ACC112 (cell line): ENCODE measurements around the gene KCNJ11.

ENCODE experiments used
- H2AFZ ChIP-seq: fragments of 200-600 bp; sonication (generic); one replicate; pipeline ENCODE4 v1.6.0; 2017; ENCODE audit warnings: antibody characterized with exemption, low read length; ENCODE audit not compliant: unreplicated experiment
- H3K27ac ChIP-seq: fragments of 200-600 bp; sonication (generic); 2 replicates; pipeline ENCODE4 v1.5.1; 2014; ENCODE audit warnings: low read depth, mild to moderate bottlenecking, antibody characterized with exemption, low read length, moderate library complexity
- H3K27me3 ChIP-seq: fragments of 200-600 bp; sonication (generic); 2 replicates; pipeline ENCODE4 v1.6.1; 2014; ENCODE audit warnings: mild to moderate bottlenecking, antibody characterized with exemption, low read length, moderate library complexity, mixed read lengths; ENCODE audit not compliant: insufficient read depth
- H3K36me3 ChIP-seq: fragments of 200-600 bp; sonication (generic); 2 replicates; pipeline ENCODE4 v1.6.1; 2016; ENCODE audit warnings: mild to moderate bottlenecking, antibody characterized with exemption, low read length, moderate library complexity, mixed read lengths; ENCODE audit not compliant: insufficient read depth
- H3K4me1 ChIP-seq: fragments of 200-600 bp; sonication (generic); one replicate; pipeline ENCODE4 v1.6.1; 2016; ENCODE audit warnings: low read length, mixed read lengths; ENCODE audit not compliant: insufficient read depth, unreplicated experiment, control insufficient read depth
- H3K4me3 ChIP-seq: fragments of 200-600 bp; sonication (generic); 2 replicates; pipeline ENCODE4 v1.5.1; 2014; ENCODE audit warnings: mild to moderate bottlenecking, low read depth, low read length
- H3K79me2 ChIP-seq: fragments of 200-600 bp; sonication (generic); one replicate; pipeline ENCODE4 v1.6.0; 2016; ENCODE audit warnings: low read length; ENCODE audit not compliant: control insufficient read depth, unreplicated experiment, insufficient read depth

The KCNJ11 gene

GRCh38 chr11:17399236-17399635 lies 10.8 kb upstream of the KCNJ11 start:
- Histone ChIP-seq H3K79me2 (no peaks in the 10 kb centered on the region), H3K4me3 (no peak overlapping the region), H3K4me1 (no peaks in the 10 kb centered on the region), H3K36me3 (no peaks in the 10 kb centered on the region), H3K27ac (no peak overlapping the region), H3K27me3 (0 out of 2 replicates have a peak, but pooled peaks cover 2% of the 10 kb centered on the region), H2AFZ (no peak overlapping the region)

GRCh38 chr11:17397311-17398002 lies 9.0 kb upstream of the KCNJ11 start:
- Histone ChIP-seq H3K79me2 (no peaks in the 10 kb centered on the region), H3K27me3 (0 out of 2 replicates have a peak, but pooled peaks cover 2% of the 10 kb centered on the region), H3K27ac (no peak overlapping the region), H3K4me3 (no peak overlapping the region), H3K4me1 (no peaks in the 10 kb centered on the region), H3K36me3 (no peaks in the 10 kb centered on the region), H2AFZ (no peak overlapping the region)

GRCh38 chr11:17396598-17397310 lies 8.3 kb upstream of the KCNJ11 start:
- H3K27ac ChIP-seq = no peak overlapping the region

GRCh38 chr11:17395978-17396377 lies 7.5 kb upstream of the KCNJ11 start:
- Histone ChIP-seq H3K27me3 (peaks cover 3% of the 10 kb centered on the region; the same call in 1 of the 2 replicates), H3K4me3 (no peak overlapping the region), H3K27ac (no peak overlapping the region), H3K79me2 (no peaks in the 10 kb centered on the region), H2AFZ (no peak overlapping the region), H3K36me3 (no peaks in the 10 kb centered on the region), H3K4me1 (no peaks in the 10 kb centered on the region)

More at GRCh38 chr11:17396598-17397310, 8.3 kb upstream of the KCNJ11 start:
- Histone ChIP-seq H3K4me1 (no peaks in the 10 kb centered on the region), H3K79me2 (no peaks in the 10 kb centered on the region), H3K36me3 (no peaks in the 10 kb centered on the region), H2AFZ (no peak overlapping the region), H3K27me3 (0 out of 2 replicates have a peak, but pooled peaks cover 2% of the 10 kb centered on the region), H3K4me3 (no peak overlapping the region)

GRCh38 chr11:17395554-17395961 lies 7.1 kb upstream of the KCNJ11 start:
- H2AFZ ChIP-seq = no peak overlapping the region
- no peaks in the 10 kb centered on the region for H3K36me3 ChIP-seq
- no peak overlapping the region for H3K27ac ChIP-seq
- no peaks in the 10 kb centered on the region for H3K79me2 ChIP-seq
- no peak overlapping the region for H3K4me3 ChIP-seq
- no peaks in the 10 kb centered on the region for H3K4me1 ChIP-seq
- peaks cover 7% of the 10 kb centered on the region; the same call in 1 of the 2 replicates for H3K27me3 ChIP-seq

GRCh38 chr11:17394743-17395390 lies 6.4 kb upstream of the KCNJ11 start:
- H3K79me2 ChIP-seq = no peaks in the 10 kb centered on the region
- peaks cover 12% of the 10 kb centered on the region for H3K27me3 ChIP-seq
- H2AFZ ChIP-seq = no peak overlapping the region
- no peaks in the 10 kb centered on the region for H3K36me3 ChIP-seq
- no peak overlapping the region for H3K27ac ChIP-seq
- H3K4me3 ChIP-seq = no peak overlapping the region
- no peaks in the 10 kb centered on the region for H3K4me1 ChIP-seq

- Histone ChIP-seq H3K36me3 (no peaks in the 10 kb centered on the region), H3K4me1 (no peaks in the 10 kb centered on the region), H3K27ac (no peak overlapping the region), H3K79me2 (no peaks in the 10 kb centered on the region), H2AFZ (no peak overlapping the region), H3K27me3 (peaks cover 15% of the 10 kb centered on the region), H3K4me3 (no peak overlapping the region)
These were observed 5.0 kb upstream of the KCNJ11 start for GRCh38 chr11:17393472-17393871.

GRCh38 chr11:17392872-17393271 lies 4.4 kb upstream of the KCNJ11 start:
- no peak overlapping the region for H3K27ac ChIP-seq
- no peak overlapping the region for H3K4me3 ChIP-seq
- H2AFZ ChIP-seq = no peak overlapping the region
- H3K36me3 ChIP-seq = no peaks in the 10 kb centered on the region
- H3K27me3 ChIP-seq = peaks cover 16% of the 10 kb centered on the region
- H3K79me2 ChIP-seq = no peaks in the 10 kb centered on the region
- H3K4me1 ChIP-seq = no peaks in the 10 kb centered on the region

- Histone ChIP-seq H3K4me1 (no peaks in the 10 kb centered on the region), H3K27ac (no peak overlapping the region), H3K4me3 (no peak overlapping the region)
These were observed 3.3 kb upstream of the KCNJ11 start for GRCh38 chr11:17391493-17392355.

GRCh38 chr11:17389957-17390649 lies 1.6 kb upstream of the KCNJ11 start:
- no peak overlapping the region for H3K4me3 ChIP-seq
- no peaks in the 10 kb centered on the region for H3K79me2 ChIP-seq
- H3K4me1 ChIP-seq = no peaks in the 10 kb centered on the region
- no peak overlapping the region for H3K27ac ChIP-seq
- H2AFZ ChIP-seq = no peak overlapping the region
- no peaks in the 10 kb centered on the region for H3K36me3 ChIP-seq
- peaks cover 16% of the 10 kb centered on the region for H3K27me3 ChIP-seq

More at GRCh38 chr11:17391493-17392355, 3.3 kb upstream of the KCNJ11 start:
- H2AFZ ChIP-seq = no peak overlapping the region
- peaks cover 16% of the 10 kb centered on the region for H3K27me3 ChIP-seq
- no peaks in the 10 kb centered on the region for H3K36me3 ChIP-seq
- no peaks in the 10 kb centered on the region for H3K79me2 ChIP-seq
